Coronary artery (tissue), 2 donors: ENCODE data around the gene FLT4.

Experiments
- DNase-seq: peaks from one replicate; pipeline ENCODE4 v3.0.0-alpha.2; 2017; ENCODE audit warnings: low spot score
- H3K27ac ChIP-seq, 2 donors: fragments of 200-600 bp; sonication (generic); one replicate each; pipeline ENCODE4 v1.5.1; 2016 to 2019
- H3K4me3 ChIP-seq: fragments of 200-600 bp; sonication (generic); 2 replicates; pipeline ENCODE4 v1.5.1; 2016; ENCODE audit warnings: mild to moderate bottlenecking, moderate library complexity
- TF ChIP-seq, protein P1 (sequence below): fragments of 200-600 bp; sonication (generic); IDR thresholded peaks from one replicate; pipeline ENCODE4 v1.5.1; 2019; ENCODE audit warnings: antibody characterized with exemption

Gene FLT4

GRCh38 chr5:180595046-180595379 lies 54.4 kb downstream of the FLT4 start:
- no peak overlapping the region for H3K27ac ChIP-seq
- TF ChIP-seq, protein P1, sequence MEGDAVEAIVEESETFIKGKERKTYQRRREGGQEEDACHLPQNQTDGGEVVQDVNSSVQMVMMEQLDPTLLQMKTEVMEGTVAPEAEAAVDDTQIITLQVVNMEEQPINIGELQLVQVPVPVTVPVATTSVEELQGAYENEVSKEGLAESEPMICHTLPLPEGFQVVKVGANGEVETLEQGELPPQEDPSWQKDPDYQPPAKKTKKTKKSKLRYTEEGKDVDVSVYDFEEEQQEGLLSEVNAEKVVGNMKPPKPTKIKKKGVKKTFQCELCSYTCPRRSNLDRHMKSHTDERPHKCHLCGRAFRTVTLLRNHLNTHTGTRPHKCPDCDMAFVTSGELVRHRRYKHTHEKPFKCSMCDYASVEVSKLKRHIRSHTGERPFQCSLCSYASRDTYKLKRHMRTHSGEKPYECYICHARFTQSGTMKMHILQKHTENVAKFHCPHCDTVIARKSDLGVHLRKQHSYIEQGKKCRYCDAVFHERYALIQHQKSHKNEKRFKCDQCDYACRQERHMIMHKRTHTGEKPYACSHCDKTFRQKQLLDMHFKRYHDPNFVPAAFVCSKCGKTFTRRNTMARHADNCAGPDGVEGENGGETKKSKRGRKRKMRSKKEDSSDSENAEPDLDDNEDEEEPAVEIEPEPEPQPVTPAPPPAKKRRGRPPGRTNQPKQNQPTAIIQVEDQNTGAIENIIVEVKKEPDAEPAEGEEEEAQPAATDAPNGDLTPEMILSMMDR: no peak
- no peak overlapping the region for H3K4me3 ChIP-seq
- DNase-seq: no peak

DNA sequence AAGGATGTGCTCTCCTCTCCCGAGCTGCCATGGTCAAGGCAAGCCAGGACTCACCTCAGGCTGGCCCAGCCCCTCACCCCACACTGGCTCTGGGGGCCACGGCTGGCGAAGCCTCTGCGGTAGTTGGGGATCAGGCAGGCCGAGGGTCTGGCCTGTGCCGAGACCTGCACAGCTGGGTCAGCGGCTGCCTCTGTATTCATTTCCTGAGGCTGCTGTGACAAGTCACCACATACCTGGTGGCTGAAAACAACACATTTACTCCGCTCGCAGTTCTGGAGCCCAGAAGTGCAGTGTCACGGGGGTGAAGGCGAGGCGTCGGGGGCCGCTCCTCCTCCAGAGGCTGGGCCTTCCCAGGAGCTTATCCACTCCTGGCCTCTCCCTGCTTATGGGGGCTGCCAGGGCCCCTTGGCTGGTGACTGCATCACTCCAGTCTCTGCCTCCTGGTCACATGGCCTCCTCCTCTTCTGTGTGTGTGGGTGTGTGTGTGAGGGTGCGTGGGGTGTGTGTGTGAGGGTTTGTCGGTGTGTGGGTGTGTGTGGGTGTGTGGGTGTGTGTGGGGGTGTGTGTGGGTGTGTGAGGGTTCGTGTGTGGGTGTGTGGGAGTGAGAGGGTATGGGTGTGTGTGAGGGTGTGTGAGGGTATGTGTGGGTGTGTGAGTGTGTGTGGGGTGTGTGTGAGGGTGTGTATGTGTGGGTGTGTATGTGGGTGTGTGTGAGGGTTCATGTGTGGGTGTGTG lies 54.9 kb downstream of the FLT4 start:
- H3K4me3 ChIP-seq: no peak overlapping the region

GRCh38 chr5:180593446-180594206 lies 55.8 kb downstream of the FLT4 start:
- DNase-seq: no peak
- H3K4me3 ChIP-seq: no peak overlapping the region
- TF ChIP-seq, protein P1: no peak
- no peak overlapping the region for H3K27ac ChIP-seq

More for the DNA sequence above, 54.9 kb downstream of the FLT4 start:
- no peak for DNase-seq
- no peak overlapping the region for H3K27ac ChIP-seq
- TF ChIP-seq, protein P1: no peak

GRCh38 chr5:180592176-180592575 lies 57.2 kb downstream of the FLT4 start:
- H3K27ac ChIP-seq: no peak overlapping the region
- TF ChIP-seq, protein P1: no peak
- no peak overlapping the region for H3K4me3 ChIP-seq
- no peak for DNase-seq

- H3K27ac ChIP-seq: no peak within 1 kb of the TSS
- H3K4me3 ChIP-seq: peak within 1 kb of the TSS; percentile 50
- DNase-seq: no peak
- TF ChIP-seq, protein P1: no peak
Measured at GRCh38 chr5:180591311-180591887, 58.0 kb downstream of the FLT4 start, which contains the start of gene SCGB3A1. SCGB3A1 (minus strand) TSS chr5:180591499; CDS start chr5:180591462, 37 bp downstream.

DNA sequence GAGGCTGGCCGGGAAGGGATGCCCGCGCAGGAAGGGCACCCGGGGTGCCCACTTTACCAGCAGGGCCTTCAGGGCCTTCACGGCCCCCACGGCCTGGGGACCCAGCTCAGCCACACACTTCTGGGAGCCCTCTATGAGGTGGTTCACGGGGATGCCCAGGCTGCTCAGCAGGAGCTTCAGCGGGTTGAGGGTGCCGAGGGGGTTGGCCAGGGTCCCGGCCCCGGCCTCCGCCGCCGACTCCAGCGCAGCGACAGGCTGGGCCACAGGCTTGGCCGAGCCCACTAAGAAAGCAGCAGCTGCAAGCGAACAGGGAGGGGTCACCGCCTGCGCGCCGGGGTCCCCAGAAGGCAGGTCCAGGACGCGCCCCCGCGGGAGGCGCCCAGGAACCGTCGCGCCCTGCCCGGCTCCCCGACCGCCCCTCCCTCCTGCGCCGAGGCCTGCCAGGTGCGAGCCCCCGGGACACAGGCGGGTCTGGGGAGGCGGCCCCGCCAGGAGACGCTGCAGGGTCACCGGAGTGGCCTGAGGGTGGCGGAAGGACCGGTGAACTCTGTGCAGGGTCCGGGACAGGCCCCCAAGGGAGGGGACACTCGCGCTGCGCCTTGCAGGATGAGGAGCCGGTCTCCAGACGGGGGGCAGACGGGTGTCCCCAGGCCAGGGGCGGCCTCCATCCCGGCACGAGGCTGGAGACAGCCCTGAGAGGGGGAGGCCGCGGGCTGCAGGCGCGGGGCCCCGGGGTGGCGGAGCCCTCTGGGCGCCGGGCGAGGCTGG lies 58.7 kb downstream of the FLT4 start:
- Histone ChIP-seq H3K4me3 (peak overlapping the region; percentile 50), H3K27ac (no peak overlapping the region)
- no peak for DNase-seq
- TF ChIP-seq, protein P1: no peak
